ENCODE results near the gene ABHD13.
"Not testable (repeated sequence)": the region's sequence is repeated elsewhere in the genome, so short reads cannot be mapped to it uniquely, and the experiment has no call there.

ABHD13 gene

GRCh38 chr13:108218044-108218974 is at the start of gene ABHD13:
Gene ABHD13 (plus strand): TSS chr13:108218392. CDS start chr13:108229219, 10,827 bp downstream.
- DNase-seq (ENCODE audit: low read depth in 2 of 2), result peak; percentile 74 to 85

DNA sequence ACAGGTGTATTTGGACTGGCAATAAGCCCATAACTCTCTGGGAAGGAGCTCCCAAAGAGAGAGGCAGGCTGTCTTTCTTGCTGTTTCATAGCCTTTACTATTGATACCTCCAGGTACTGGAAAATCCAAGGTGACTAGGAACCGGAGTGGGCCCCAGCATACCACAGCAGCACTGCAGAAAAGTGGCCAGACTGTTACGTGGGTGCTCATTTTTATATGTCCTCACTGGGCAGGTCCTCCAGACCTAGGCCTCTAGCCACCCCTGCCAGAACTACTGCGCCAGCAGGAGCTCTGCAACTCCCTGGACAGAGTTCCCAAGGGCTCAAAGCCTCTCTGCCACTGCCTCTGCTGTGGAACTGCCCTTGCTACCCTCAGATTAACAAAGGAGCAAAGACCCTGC is 49.3 kb upstream of the ABHD13 start:
- no peak for DNase-seq (ENCODE audit: low read depth in 2 of 2)

GRCh38 chr13:108176685-108177274 is 41.4 kb upstream of the ABHD13 start:
- peak; percentile 11 to 19 for DNase-seq (ENCODE audit: low read depth in 2 of 2)

DNA sequence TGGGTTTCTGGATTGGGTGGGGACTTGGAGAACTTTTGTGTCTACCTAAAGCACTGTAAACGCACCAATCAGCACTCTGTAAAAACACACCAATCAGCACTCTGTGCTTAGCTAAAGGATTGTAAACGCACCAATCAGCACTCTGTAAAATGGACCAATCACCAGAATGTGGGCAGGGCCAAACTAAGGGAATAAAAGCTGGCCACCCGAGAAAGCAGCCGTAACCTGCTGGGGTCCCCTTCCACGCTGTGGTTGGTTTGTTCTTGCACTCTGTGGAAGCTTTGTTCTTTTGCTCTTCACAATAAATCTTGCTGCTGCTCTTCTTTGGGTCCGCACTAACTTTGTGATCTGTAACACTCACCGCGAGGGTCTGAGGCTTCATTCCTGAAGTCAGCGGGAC is 40.1 kb upstream of the ABHD13 start:
- no peak for DNase-seq (ENCODE audit: low read depth in 2 of 2)

DNA sequence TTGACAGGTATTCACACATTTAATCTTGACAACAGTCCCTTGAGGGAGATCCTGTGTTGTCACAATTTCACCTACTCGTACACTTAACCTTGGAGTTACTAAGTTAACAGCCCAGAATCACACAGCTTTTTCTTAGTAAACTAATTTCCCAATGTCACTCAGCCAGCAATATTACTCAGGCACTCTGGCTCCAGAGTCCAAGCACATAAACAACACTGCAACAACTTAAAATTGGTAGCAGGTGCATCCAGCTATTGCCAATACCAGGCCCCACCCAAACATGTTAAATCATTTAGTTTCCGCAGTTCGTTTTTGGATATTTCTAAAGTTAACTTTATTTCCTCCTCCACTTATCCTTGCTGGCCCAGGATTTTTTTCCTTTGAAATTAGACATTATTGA is 35.5 kb upstream of the ABHD13 start:
- DNase-seq (ENCODE audit: low read depth in 2 of 2), result no peak

- no peak for DNase-seq (ENCODE audit: low read depth in 2 of 2)
These were observed 33.0 kb upstream of the ABHD13 start for GRCh38 chr13:108185223-108185622.

GRCh38 chr13:108188260-108188659 is 29.9 kb upstream of the ABHD13 start:
- no peak for DNase-seq (ENCODE audit: low read depth in 2 of 2)

DNA sequence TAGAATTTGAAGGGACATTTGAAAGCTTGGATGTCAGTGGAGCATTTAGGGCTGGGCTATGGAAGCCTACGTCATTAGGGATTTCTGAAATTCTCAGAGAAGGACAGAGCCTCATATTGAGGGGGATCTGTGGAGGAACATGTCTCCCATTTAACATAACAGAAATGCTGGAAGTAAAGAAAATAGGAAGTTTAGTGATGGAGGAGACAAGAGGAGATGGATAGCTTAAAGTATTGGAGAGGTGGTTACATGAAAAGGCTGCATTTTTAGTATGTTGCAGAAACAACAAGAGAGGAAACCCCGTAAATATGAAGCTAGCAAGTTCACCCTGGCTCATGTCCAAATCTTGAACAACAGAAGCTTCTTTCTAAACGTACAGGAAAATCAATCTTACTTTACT is 27.3 kb upstream of the ABHD13 start:
- no peak for DNase-seq (ENCODE audit: low read depth in 2 of 2)

DNA sequence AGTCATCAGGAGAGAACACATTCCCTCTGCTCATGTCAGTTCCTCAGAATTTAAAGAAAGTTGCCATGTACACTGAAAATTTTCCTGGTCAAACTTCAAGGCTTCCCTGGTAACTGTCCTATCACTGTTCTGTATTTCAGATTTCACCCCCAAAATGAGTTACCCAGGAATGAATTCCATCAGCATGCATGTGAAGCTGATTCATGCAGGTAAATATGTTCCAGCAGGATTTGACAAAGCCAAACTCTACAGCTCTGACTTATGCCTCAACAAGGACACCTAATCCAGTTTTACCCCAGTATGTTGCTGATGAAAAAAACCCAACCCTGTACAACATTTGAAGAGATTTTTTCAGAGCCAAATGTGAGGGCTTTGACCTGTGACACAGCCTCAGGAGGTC is 24.4 kb upstream of the ABHD13 start:
- DNase-seq (ENCODE audit: low read depth in 2 of 2), result no peak

DNA sequence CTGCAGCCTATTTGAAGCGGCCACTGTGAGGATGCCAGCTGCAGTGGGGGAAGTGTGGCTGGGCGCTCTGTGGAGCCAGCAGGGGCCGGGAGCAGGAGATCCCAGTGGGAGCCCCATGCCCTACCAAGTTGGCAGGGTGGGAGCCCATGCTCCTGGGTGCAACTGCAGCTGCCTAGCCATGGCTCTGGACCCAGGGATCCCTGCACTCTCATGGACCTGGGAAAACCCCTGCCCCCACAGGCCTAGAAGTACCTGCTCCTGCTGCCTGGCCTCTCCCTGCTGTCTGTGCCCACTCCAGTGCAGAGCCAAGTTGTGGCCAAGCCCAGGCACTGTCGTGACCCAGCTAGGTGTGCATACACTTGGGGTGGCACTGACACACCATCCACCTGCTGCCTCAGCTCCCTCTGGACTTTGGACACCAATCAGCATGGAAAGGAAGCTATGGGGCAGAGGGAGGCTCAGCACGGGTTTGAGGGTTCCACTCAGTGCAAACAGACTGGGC is 23.7 kb upstream of the ABHD13 start:
- no peak for DNase-seq (ENCODE audit: low read depth in 2 of 2)

- DNase-seq (ENCODE audit: low read depth in 2 of 2), result no peak
These were observed 23.0 kb upstream of the ABHD13 start for GRCh38 chr13:108195146-108195545.

DNA sequence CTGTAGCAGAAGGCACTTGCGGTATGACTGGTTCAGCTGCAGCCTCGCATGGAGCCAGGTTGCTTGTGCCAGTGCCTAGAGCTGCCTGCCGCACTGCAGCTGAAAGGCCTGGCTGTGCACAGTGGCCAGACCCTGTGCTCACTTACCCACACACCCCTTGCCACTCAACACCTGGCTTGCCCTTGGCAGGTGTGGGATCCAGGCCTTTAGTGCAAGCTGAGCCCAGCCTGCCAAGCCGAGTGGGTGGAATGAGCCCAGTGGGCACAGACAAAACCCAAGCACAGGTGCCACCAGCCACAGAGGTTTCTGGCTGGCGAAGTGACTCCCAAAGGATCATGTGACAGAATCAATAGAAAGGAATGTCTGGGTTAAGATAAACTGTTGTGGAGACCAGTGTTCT is 22.3 kb upstream of the ABHD13 start:
- no peak for DNase-seq (ENCODE audit: low read depth in 2 of 2)

GRCh38 chr13:108200781-108201398 is 17.3 kb upstream of the ABHD13 start:
- no peak for DNase-seq (ENCODE audit: low read depth in 2 of 2)

GRCh38 chr13:108210551-108210950 is 7.6 kb upstream of the ABHD13 start:
- no peak for DNase-seq (ENCODE audit: low read depth in 2 of 2)

GRCh38 chr13:108212886-108213285 is 5.3 kb upstream of the ABHD13 start:
- no peak for DNase-seq (ENCODE audit: low read depth in 2 of 2)

- DNase-seq (ENCODE audit: low read depth in 2 of 2), result no peak
These were observed 4.2 kb upstream of the ABHD13 start for GRCh38 chr13:108213946-108214345.

DNA sequence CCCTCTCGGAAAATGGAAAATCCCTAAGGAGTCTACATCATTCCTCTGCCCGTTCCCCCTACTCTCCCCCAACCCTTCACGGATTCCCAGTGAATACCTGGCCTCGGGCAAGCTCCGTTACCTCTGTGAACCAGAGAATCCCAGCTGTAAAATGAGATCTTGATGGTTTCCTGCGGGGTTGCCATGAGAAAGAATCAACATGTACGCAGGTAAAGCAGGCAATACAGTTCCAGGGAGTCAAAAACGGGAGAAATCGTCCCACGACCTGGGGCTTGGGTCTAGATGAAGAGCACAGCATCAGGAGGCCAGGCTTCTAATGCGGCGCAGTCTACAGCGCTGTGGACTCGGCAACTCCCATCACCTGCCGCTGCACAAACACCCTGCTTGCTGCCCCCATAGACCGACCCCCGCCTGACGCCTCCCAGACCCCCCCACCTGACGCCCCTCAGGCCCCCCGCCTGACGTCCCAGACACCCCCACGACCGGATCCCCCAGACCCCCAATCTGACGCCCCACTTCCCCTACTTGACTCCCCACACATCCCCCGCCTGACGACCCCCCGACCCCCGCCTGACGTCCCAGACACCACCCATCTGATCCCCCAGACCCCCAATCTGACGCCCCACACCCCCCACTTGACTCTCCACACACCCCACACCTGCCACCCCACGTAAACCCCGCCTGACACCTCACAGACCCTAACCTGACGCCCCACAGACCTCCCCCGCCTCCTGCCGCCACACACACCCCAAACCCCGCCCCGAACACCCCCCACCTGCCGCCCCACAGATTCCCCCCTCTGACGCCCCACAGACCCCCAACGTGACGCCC is 3.5 kb upstream of the ABHD13 start:
- DNase-seq (ENCODE audit: low read depth in 2 of 2), result no peak

DNA sequence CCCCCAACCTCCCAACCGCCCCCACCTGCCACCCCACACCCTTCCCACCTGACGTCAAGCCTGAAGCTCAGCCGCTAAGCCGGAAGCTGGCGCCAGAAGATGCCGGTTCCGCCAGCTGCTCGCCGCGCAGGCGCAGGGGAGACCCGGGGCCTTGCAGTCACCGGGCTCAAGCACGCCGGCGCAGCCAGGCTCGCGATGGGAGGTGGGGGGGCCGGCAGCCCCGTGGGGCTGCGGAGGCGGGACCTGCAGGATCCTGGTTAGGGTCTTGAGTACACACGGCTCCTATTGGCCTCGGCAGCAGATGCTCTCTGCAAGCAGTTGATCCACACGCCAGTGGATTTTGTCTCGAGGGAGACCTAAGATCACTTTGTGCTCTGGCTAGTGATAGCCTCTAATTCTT is 2.8 kb upstream of the ABHD13 start, which contains the start of gene LIG4:
Gene LIG4, minus strand, starts transcription at position 101 of the 400 bp plus-strand sequence. CDS start 4,268 bp downstream, outside the sequence.
- DNase-seq (ENCODE audit: low read depth in 2 of 2), result peak; percentile 89 to 94

DNA sequence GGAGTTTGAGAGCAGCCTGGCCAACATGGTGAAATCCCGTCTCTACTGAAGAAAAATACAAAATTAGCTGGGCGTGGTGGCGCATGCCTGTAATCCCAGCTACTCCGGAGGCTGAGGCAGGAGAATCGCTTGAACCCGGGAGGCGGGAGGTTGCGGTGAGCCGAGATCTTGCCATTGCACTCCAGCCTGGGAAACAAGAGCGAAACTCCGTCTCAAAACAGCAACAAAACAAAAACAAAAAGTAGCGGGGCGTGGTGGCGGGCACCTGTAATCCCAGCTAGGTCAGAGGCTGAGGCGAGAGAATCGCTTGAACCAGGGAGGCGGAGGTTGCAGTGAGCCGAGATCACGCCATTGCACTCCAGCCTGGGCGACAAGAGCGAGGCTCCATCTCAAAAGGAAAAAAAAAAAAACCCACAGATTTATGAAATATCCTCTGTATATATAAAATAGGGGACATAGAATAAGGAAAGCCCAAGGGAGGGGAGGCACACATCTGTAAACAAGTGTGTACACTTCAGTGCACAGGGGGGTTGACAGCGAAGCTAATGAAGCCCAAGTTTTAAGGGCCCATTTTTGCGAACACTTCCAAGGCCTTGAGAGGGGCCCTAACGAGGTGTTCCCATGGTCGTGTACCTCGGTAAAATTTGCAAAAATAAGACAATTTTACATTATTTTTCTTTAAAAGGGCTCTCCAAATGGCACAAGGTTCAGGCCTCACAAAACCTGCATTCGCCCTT is 717 bp upstream of the ABHD13 start:
- DNase-seq (ENCODE audit: low read depth in 2 of 2), result not testable (repeated sequence)

DNA sequence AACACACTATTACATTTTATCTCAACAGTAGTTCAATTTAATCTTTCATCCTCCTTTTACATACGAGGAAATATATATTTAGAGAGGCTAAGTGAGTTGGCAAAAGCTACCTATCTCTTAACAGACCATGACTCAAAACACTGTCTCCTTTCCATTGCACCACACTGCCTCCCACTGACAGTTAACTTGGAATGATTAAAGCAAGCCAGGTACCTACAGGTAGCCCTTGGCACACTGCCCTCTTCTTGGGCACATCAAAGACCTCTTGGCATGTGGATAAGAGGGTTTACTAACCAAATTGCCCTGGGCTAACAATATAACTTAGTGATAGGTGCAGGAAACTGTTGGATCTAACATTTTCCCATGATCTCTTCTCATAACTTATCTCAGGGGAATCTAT is 1.8 kb downstream of the ABHD13 start:
- no peak for DNase-seq (ENCODE audit: low read depth in 2 of 2)

Measured in stimulated activated CD8-positive, alpha-beta memory T cell treated with anti-CD3 and anti-CD28 coated beads, Interleukin-7, amount 100 ng/mL, for 4 hours (primary cell).